Thoracic aorta (tissue), 2 donors: ENCODE data around the gene RCAN1. TPM values are rescaled to one million over a fixed set of nuclear protein-coding genes. Genes with fewer than 3 reads are reported as not detected.
A peak's percentile ranks its signal among the peaks of the same experiment; 100 is the strongest.

Experiments used
- ATAC-seq: fragments of 150-250 bp; one replicate; pipeline ENCODE4 v1.8.0; 2017; ENCODE audit warnings: low read depth; ENCODE audit not compliant: insufficient number of reproducible peaks, low FRiP score
- DNase-seq: peaks from one replicate; pipeline ENCODE4 v3.0.0-alpha.2; 2020; ENCODE audit warnings: low spot score
- H3K27ac ChIP-seq, 2 donors: fragments of 200-600 bp; sonication (generic); 1 replicate in 1 of 2; 2 replicates in 1 of 2; pipeline ENCODE4 v1.5.1; 2016; ENCODE audit warnings: mild to moderate bottlenecking in 2 of 2, moderate library complexity in 2 of 2
- H3K27me3 ChIP-seq: fragments of 200-600 bp; sonication (generic); replicated peaks from 2 replicates; pipeline ENCODE4 v1.6.0; 2016; ENCODE audit warnings: mild to moderate bottlenecking; ENCODE audit not compliant: insufficient read depth
- H3K36me3 ChIP-seq: fragments of 200-600 bp; sonication (generic); one replicate; pipeline ENCODE4 v1.5.1; 2016
- H3K4me1 ChIP-seq, 2 donors: fragments of 200-600 bp; sonication (generic); 1 replicate in 1 of 2; 2 replicates in 1 of 2; pipeline versions ENCODE4 v1.5.1 to v1.6.0; 2016; ENCODE audit warnings: low read depth in 2 of 2, mild to moderate bottlenecking in 1 of 2; ENCODE audit not compliant: control insufficient read depth in 1 of 2
- H3K4me3 ChIP-seq: fragments of 200-600 bp; sonication (generic); 2 replicates; pipeline ENCODE4 v1.5.1; 2016; ENCODE audit warnings: mild to moderate bottlenecking
- H3K9me3 ChIP-seq: fragments of 200-600 bp; sonication (generic); 2 replicates; pipeline ENCODE4 v1.5.1; 2016
- CTCF ChIP-seq: fragments of 200-600 bp; sonication (generic); IDR thresholded peaks from one replicate; pipeline ENCODE4 v1.5.1; 2019; ENCODE audit warnings: antibody characterized with exemption
- total RNA-seq, 2 donors: library from RNA; depleted of rRNA; stranded (reverse); fragments of >200 nt; gene quantifications; one replicate each; pipeline versions ENCODE4 v1.1.0 to v1.2.3, GENCODE V29; 2016

RCAN1 gene
- total RNA-seq, 2 donors from 2014 or later = 39.3 to 45.2 TPM

GRCh38 chr21:34517491-34518245, 97.2 kb downstream of the RCAN1 start:
- peaks cover 9 to 39% of the 10 kb centered on the region in 2 donors for H3K4me1 ChIP-seq
- peak overlapping the region; percentile 45 to 48 for H3K27ac ChIP-seq
- TF ChIP-seq CTCF = no peak
- ATAC-seq (no peak), DNase-seq (no peak)
- no peaks in the 10 kb centered on the region for H3K27me3 ChIP-seq
- peaks cover 18% of the 10 kb centered on the region for H3K36me3 ChIP-seq
- H3K4me3 ChIP-seq = no peak overlapping the region
- no peaks in the 10 kb centered on the region for H3K9me3 ChIP-seq

- no peak for TF ChIP-seq CTCF
- ATAC-seq (no peak), DNase-seq (no peak)
- Histone ChIP-seq H3K4me1 (peaks cover 9 to 32% of the 10 kb centered on the region in 2 donors), H3K4me3 (no peak overlapping the region), H3K36me3 (peaks cover 18% of the 10 kb centered on the region), H3K27ac (no peak overlapping the region), H3K27me3 (no peaks in the 10 kb centered on the region), H3K9me3 (no peaks in the 10 kb centered on the region)
Observed at GRCh38 chr21:34517039-34517438, 97.9 kb downstream of the RCAN1 start.

- Histone ChIP-seq H3K4me1 (peaks cover 6 to 15% of the 10 kb centered on the region in 2 donors), H3K4me3 (no peak overlapping the region), H3K27me3 (no peaks in the 10 kb centered on the region), H3K9me3 (no peaks in the 10 kb centered on the region), H3K36me3 (peaks cover 11% of the 10 kb centered on the region), H3K27ac (peak overlapping the region; percentile 15)
- no peak for DNase-seq
- ATAC-seq = no peak
- TF ChIP-seq CTCF = no peak
Observed at GRCh38 chr21:34514576-34515115, 100.3 kb downstream of the RCAN1 start.

GRCh38 chr21:34513129-34513675, 101.7 kb downstream of the RCAN1 start:
- DNase-seq = no peak
- Histone ChIP-seq H3K27me3 (no peaks in the 10 kb centered on the region), H3K27ac (no peak overlapping the region), H3K36me3 (peaks cover 11% of the 10 kb centered on the region), H3K4me3 (no peak overlapping the region), H3K4me1 (peaks cover under 1 to 3% of the 10 kb centered on the region in 2 donors), H3K9me3 (no peaks in the 10 kb centered on the region)
- no peak for ATAC-seq
- TF ChIP-seq CTCF = no peak

GRCh38 chr21:34511787-34512455, 103.0 kb downstream of the RCAN1 start, which contains the start of gene KCNE1:
Gene KCNE1, minus strand, starts transcription at chr21:34512210. Its CDS starts 62,576 bp downstream, at chr21:34449634.
- ATAC-seq = no peak
- no peaks in the 10 kb centered on the region for H3K27me3 ChIP-seq
- H3K36me3 ChIP-seq = peaks cover 4% of the 10 kb centered on the region
- H3K4me1 ChIP-seq = no peaks in the 10 kb centered on the region
- H3K27ac ChIP-seq = no peak within 1 kb of the TSS
- no peaks in the 10 kb centered on the region for H3K9me3 ChIP-seq
- peak within 1 kb of the TSS; percentile 13 for H3K4me3 ChIP-seq
- no peak for DNase-seq
- no peak for TF ChIP-seq CTCF
